SU-DHL-6 (cell line): ENCODE measurements around the gene FEZF2.

ENCODE experiments used
- H2AFZ ChIP-seq: fragments of 200-600 bp; sonication (generic); 2 replicates; pipeline ENCODE4 v1.6.1; 2014; ENCODE audit warnings: low read depth, mild to moderate bottlenecking, moderate library complexity, mixed read lengths, antibody characterized with exemption, low read length; ENCODE audit not compliant: severe bottlenecking
- H3F3A ChIP-seq: fragments of 200-600 bp; shearing (Covaris generic); 2 replicates; pipeline ENCODE4 v1.6.0; 2016; ENCODE audit warnings: antibody characterized with exemption, mild to moderate bottlenecking; ENCODE audit not compliant: insufficient read depth
- H3K27ac ChIP-seq: fragments of 200-600 bp; sonication (generic); 2 replicates; pipeline ENCODE4 v1.5.1; 2016; ENCODE audit warnings: low read depth, mild to moderate bottlenecking, low read length, moderate library complexity, mixed read lengths
- H3K27me3 ChIP-seq: fragments of 200-600 bp; sonication (generic), shearing (Covaris generic); 2 replicates; pipeline ENCODE4 v1.6.0; 2014; ENCODE audit warnings: mild to moderate bottlenecking, low read length
- H3K36me3 ChIP-seq: fragments of 200-600 bp; sonication (generic); 2 replicates; pipeline ENCODE4 v1.6.1; 2014; ENCODE audit warnings: mild to moderate bottlenecking, low read length, mixed read lengths
- H3K4me2 ChIP-seq: fragments of 300-600, 200-600 bp; shearing (Covaris generic), sonication (generic); 2 replicates; pipeline ENCODE4 v1.6.0; 2014; ENCODE audit warnings: low read length, low read depth, mild to moderate bottlenecking; ENCODE audit not compliant: poor library complexity, severe bottlenecking
- H3K4me3 ChIP-seq: fragments of 200-600 bp; sonication (generic); 2 replicates; pipeline ENCODE4 v1.5.1; 2014; ENCODE audit warnings: antibody characterized with exemption, low read length, mild to moderate bottlenecking, mixed read lengths; ENCODE audit not compliant: insufficient read depth, poor library complexity, severe bottlenecking
- H3K79me2 ChIP-seq: fragments of 200-600 bp; sonication (generic); 2 replicates; pipeline ENCODE4 v1.6.1; 2014; ENCODE audit warnings: mild to moderate bottlenecking, low read length, moderate library complexity; ENCODE audit not compliant: insufficient read depth
- H3K9ac ChIP-seq: fragments of 200-600 bp; sonication (generic); 2 replicates; pipeline ENCODE4 v1.7.0; 2014; ENCODE audit warnings: mild to moderate bottlenecking, low read length
- H3K9me2 ChIP-seq: fragments of 200-600 bp; sonication (generic); replicated peaks from 2 replicates; pipeline ENCODE4 v1.6.1; 2014; ENCODE audit warnings: low read length; ENCODE audit not compliant: insufficient read depth
- H3K9me3 ChIP-seq: fragments of 200-600 bp; sonication (generic); 2 replicates; pipeline ENCODE4 v1.6.1; 2014; ENCODE audit warnings: low read length, mixed read lengths; ENCODE audit not compliant: insufficient read depth
- H4K20me1 ChIP-seq: fragments of 200-600 bp; sonication (generic); 2 replicates; pipeline ENCODE4 v1.6.1; 2014; ENCODE audit warnings: low read depth, mild to moderate bottlenecking, antibody characterized with exemption, low read length, moderate library complexity, mixed read lengths
- CTCF ChIP-seq: fragments of 200-600 bp; sonication (generic); IDR thresholded peaks from one replicate; pipeline ENCODE4 v1.5.1; 2017; ENCODE audit warnings: antibody characterized with exemption, mild to moderate bottlenecking, low read length, moderate library complexity; ENCODE audit not compliant: insufficient read depth, poor library complexity, severe bottlenecking
- EZH2phosphoT487 ChIP-seq: fragments of 200-600 bp; sonication (generic), shearing (Covaris generic); conservative IDR thresholded peaks from 2 replicates; pipeline ENCODE4 v1.6.1; 2018; ENCODE audit warnings: mild to moderate bottlenecking, antibody characterized with exemption, low read length, moderate library complexity, mixed read lengths

FEZF2 gene

GRCh38 chr3:62323241-62323640, 50.1 kb downstream of the FEZF2 start:
- Histone ChIP-seq H3K9me2 (no peaks in the 10 kb centered on the region), H3K9ac (no peak overlapping the region), H3K4me2 (no peak overlapping the region), H3K79me2 (no peaks in the 10 kb centered on the region), H3K4me3 (no peak overlapping the region), H3F3A (no peaks in the 10 kb centered on the region), H4K20me1 (no peaks in the 10 kb centered on the region), H3K27me3 (no peaks in the 10 kb centered on the region), H3K36me3 (no peaks in the 10 kb centered on the region), H2AFZ (no peak overlapping the region), H3K27ac (no peak overlapping the region), H3K9me3 (no peaks in the 10 kb centered on the region)
- TF ChIP-seq EZH2phosphoT487 = no peak
- no peak for TF ChIP-seq CTCF
